Stimulated activated CD8-positive, alpha-beta memory T cell treated with anti-CD3 and anti-CD28 coated beads, Interleukin-15, amount 100 ng/mL, for 24 hours (primary cell): ENCODE measurements around the gene SLC10A6.
"Not testable (repeated sequence)": the region's sequence is repeated elsewhere in the genome, so short reads cannot be mapped to it uniquely, and the experiment has no call there.

Experiments
- DNase-seq: peaks from one replicate; pipeline ENCODE4 v3.0.0-alpha.2; 2020; ENCODE audit warnings: low read depth

The SLC10A6 gene, protein sequence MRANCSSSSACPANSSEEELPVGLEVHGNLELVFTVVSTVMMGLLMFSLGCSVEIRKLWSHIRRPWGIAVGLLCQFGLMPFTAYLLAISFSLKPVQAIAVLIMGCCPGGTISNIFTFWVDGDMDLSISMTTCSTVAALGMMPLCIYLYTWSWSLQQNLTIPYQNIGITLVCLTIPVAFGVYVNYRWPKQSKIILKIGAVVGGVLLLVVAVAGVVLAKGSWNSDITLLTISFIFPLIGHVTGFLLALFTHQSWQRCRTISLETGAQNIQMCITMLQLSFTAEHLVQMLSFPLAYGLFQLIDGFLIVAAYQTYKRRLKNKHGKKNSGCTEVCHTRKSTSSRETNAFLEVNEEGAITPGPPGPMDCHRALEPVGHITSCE

GRCh38 chr4:86848732-86849619 is at the start of gene SLC10A6:
Gene SLC10A6 (minus strand): TSS chr4:86849384. CDS start chr4:86849115, 269 bp downstream.
- DNase-seq: no peak

- no peak for DNase-seq
Observed at GRCh38 chr4:86898562-86898961, 49.4 kb upstream of the SLC10A6 start.

- no peak for DNase-seq
Observed at GRCh38 chr4:86896596-86896995, 47.4 kb upstream of the SLC10A6 start.

DNA sequence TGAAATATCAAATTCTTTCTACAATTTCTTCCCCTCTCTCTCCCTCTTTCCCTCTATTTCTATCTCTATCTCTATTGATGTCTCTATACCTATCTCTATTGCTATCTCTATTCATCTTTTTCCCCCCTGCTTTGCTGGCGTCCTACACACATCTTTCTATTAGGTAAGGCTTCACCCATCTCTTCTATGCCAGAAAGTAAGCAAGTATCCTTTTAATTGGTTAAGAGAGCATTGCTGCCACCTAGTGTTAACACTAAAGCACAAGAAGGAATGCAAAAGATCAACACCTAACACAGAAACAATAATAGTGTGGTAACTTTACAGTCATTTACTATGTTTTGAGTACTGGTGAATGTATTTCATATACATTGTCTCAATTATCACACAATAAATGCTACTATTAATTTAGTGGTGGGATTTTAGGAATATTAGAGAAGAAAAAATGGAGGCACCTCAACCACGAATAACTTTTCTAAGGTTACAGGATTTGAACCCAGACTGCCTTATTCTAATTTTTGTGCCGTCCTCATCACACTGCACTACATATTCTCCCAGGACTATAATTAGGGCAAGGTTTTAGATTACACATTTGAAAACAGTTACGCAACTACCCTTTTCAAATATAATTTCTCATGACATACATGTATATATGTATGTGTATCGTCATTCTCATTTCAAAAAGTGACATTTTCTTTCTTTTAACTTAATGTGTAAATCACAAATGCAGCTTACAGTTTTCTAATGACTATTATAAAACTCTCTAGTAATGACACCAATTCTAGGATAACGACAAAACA is 46.7 kb upstream of the SLC10A6 start:
- DNase-seq: no peak

DNA sequence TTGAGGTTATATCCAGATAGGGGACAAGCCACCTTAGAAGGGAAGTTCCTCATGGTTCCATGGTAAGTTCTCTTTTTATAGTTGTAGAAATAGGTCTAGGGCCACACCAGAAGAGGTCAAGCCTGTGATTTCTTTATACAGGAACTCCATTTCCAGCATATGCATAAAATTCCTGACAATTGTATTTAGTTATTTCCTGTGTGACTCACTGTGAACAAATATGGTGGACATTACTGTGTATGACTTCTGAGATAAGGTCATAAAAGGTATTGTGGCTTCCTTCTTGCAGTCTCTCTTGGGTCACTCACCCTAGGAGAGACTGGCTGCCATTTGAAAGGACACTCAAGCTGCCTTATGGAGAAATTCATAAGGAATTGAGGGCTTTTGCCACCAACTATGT is 45.3 kb upstream of the SLC10A6 start:
- no peak for DNase-seq

- no peak for DNase-seq
Observed at GRCh38 chr4:86893136-86893535, 44.0 kb upstream of the SLC10A6 start.

- DNase-seq: no peak
Observed at GRCh38 chr4:86892636-86892960, 43.4 kb upstream of the SLC10A6 start.

DNA sequence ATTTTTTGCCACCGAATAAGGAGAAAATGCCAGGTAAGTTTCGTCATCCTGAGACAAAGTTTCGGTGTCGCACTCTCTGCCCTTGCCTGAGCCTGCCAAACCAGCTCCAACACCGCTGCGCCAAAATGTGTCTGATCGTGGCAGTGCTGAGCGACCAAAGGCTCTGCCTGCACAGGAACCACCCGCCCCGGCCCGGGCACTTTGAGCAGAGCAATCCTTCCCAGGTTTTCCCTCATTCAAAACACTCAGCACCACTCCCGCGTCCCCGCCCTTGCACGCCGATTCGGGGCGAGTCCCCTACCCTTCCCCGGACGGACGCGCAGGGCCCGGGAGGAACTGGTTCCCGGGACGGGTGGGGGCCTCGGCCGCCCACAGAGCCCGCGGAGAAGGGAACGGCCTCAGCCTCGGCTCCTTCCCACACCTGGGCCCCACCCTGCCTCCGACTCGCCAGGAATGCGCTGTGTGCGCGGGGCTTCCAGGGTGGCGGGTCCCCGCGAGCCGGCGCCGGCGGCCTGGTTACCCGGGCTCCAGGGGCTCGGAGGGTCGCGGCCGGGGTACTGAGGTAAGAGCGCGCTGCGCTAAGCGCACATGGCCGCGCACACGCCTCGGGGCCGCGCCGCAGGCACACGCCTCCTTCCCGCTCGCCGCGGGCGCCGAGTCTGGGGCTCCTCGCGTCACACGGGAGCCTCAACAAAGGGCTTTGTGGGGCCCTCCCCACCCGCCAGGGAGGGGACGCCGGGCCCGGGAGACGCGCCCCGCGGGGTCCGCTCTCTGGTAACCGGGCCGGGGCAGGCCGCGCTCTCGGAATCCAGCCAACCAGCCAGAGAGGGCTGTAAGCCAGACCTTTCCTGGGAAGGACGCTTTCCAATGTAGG is 42.8 kb upstream of the SLC10A6 start, which contains the start of gene C4orf36:
C4orf36 (minus strand) TSS at position 661 of the 874 bp plus-strand sequence. CDS start 902 bp downstream, outside the sequence.
- DNase-seq: peak; percentile 2

DNA sequence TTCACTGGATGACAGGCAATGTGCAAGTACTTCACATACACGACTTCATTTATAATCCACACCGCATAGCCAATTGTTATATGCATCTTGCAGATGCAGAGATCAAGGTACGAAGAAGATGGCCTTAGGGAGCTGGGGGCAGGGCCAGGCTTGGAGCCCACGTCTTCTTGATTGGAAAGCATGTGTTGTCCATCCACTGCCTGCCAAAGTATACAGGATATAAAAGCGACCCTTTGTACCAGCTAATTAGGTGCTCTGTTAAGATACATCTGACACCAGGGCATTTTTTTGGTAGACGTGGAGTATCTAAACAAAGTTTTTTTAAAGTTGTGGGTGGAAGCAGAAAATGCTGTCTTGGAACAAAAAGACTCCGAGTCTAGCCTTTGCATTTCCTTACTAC is 41.6 kb upstream of the SLC10A6 start:
- DNase-seq: no peak

DNA sequence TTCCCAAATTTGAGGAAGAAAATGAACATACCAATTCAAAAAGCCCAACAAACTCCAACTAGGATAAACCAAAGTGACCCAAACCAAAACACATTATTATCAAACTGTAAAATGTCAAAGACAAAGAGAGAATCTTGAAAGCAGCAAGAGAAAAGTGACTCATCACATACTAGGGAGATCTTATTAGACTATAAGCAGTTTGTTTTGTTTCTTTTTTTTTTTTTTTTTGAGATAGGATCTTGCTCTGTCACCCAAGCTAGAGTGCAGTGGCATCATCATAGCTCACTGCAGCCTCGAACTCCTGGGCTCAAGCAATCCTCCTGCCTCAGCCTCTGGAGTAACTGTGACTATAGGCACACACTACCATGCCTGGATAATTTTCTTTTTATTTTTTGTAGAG is 30.5 kb upstream of the SLC10A6 start:
- no peak for DNase-seq

DNA sequence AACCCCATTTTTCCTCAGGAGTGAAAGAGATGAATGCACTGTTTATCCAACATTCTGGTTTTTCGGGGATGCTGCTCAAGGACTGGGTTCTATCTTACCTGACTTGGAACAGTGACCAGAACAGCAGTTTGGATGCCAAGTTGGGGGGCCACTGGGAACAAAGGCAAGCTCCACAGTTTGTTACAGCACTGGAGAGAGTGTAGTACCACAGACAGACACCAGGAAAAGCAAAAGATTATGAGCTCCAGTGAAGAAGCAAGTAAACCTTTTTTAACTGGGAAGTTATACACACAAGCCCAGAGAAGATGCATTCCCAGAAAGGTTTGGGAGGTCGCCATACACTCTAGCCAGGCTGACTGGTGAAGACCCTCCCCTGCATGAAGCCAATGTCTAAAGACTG is 29.5 kb upstream of the SLC10A6 start:
- DNase-seq: no peak

DNA sequence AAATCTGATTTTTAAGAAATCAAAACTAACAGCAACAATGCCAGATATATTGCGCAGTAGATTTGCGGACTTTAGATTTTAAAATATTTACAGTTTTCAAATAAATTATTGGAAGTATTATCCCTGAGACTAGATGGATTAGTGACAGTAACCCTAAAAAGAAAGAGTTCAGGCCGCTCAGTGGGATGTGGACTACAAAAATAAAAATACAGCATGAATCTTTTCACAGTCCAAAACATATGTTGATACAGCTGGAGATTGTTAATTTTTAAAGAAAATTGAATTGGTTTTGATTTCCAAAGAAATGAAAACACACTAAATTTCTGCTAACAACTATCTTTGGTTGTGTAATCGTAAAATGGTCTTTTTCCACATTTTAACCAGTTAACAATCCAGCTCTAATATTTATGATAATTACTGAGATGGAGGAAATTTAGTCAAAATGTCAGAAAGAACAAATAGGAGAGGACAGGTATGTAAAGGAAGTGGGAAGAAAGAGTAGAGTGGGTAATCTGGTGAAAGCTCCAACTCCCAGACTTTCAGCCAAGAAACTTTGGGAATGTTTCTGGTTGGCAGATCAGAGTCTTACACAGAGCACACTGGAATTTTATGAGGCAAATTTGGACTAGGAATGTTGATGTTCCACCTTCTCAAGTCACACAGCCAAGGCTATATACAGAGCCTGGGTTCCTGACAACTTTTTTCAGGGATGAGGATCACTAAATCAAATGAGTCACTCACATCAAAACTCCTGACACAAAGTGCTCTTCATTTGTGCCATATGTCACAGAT is 27.9 kb upstream of the SLC10A6 start:
- no peak for DNase-seq

GRCh38 chr4:86875436-86875835 is 26.3 kb upstream of the SLC10A6 start:
- not testable (repeated sequence) for DNase-seq

- no peak for DNase-seq
Observed at GRCh38 chr4:86872135-86872534, 23.0 kb upstream of the SLC10A6 start.

DNA sequence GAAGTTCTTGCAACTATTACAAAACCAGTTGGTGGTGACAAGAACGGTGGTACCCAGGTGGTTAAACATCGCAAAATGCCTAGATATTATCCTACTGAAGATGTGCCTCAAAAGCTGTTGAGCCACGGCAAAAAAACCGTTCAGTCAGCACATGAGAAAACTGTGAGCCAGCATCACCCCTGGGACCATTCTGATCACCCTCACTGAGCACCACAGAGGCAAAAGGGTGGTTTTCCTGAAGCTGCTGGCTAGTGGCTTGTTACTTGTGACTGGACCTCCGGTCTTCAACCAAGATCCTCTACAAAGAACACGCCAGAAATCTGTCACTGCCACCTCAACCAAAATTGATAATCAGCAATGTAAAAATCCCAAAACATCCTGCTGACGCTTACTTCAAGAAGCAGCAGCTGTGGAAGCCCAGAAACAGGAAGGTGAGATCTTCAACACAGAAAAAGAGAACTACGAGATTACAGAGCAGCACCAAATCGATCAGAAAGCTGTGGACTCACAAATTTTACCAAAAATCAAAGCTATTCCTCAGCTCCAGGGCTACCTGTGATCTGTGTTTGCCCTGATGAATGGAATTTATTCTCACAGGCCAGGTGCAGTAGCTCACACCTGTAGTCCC is 21.4 kb upstream of the SLC10A6 start:
- DNase-seq: no peak

DNA sequence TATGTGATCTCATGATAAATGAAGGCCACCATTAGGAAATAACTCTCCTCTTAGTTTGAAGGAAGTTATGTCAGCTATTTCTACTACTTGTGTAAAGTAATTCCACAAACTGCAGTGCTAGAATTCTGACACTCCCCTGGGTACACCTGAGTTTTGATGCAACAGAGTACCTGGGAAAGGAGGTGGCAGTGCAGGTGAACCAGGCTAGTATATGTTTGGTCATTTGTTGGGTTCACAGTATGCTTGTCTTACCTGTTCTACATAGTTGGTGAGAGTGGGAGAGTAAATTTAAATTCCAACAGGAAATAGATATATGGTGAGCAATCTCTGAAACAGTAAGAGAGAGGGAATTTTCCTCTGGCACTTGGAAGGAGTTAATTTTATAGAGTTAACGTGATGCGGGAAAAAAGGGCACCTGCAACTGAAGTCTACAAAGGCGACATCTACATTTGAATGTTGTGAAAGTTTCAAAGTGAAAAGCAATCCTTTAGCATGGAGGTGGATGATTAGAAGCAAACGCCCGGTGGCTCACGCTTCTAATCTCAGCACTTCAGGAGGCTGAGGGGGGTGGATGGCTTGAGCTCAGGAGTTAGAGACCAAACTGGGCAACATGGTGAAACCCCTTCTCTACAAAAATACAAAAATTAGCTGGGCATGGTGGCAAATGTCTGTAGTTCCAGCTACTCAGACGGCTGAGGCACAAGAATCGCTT is 8.3 kb upstream of the SLC10A6 start:
- no peak for DNase-seq

DNA sequence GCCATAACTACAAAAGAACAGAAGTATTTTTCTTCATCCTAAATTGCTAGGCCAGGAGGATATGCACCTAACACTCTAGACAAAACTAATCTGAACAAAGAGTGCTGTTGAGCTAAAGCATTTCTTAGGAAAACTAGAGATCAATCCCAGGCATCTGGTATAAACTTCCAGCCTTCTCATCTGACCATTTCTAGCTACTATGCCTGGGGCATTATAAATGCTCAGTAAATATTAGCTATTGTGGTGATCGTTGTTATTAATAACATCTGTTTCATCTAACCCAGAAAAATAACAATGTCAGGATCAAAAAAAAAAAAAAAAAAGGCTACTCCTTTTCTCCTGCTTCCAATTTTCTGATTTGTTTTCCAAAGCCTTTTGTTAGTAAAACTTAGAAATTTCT is 7.7 kb upstream of the SLC10A6 start:
- no peak for DNase-seq

DNA sequence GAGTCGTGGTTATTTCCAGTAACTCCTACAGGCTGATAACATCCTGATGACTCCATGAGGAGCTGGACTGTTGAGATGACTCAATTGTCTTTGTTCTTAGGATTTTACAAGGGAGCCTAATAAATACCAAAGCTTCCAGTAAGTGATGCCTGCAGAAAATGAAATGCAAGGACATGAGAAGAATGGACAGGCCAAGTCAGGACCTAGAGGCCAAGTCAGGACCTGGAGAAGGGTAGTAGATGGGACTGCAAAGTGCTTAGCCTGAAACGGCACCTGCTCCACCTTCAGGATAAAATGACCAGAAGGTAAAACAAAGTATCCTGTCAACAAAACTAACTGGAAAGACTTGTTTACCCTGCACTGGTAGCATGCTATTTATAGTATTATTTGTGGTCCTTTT is 6.4 kb upstream of the SLC10A6 start:
- DNase-seq: no peak

- DNase-seq: no peak
Observed at GRCh38 chr4:86853209-86853608, 4.0 kb upstream of the SLC10A6 start.
